Prostate gland (tissue), 2 donors: ENCODE results near the gene MTFMT. TPM values are rescaled to one million over a fixed set of nuclear protein-coding genes. Genes with fewer than 3 reads are reported as not detected.

ENCODE experiments used
- DNase-seq: peaks from one replicate; pipeline ENCODE4 v3.0.0-alpha.2; 2019; ENCODE audit warnings: low spot score
- H3K27ac ChIP-seq, 2 donors: fragments of 200-600 bp; sonication (generic); 2 replicates each; pipeline ENCODE4 v1.5.1; 2017 to 2019
- H3K27me3 ChIP-seq: fragments of 200-600 bp; sonication (generic); replicated peaks from 2 replicates; pipeline ENCODE4 v1.5.1; 2019; ENCODE audit not compliant: insufficient read depth
- H3K36me3 ChIP-seq, 2 donors: fragments of 200-600 bp; sonication (generic); 1 replicate in 1 of 2; 2 replicates in 1 of 2; pipeline versions ENCODE4 v1.5.1 to v1.8.1; 2017 to 2019
- H3K4me1 ChIP-seq: fragments of 200-600 bp; sonication (generic); replicated peaks from 2 replicates; pipeline ENCODE4 v1.5.1; 2019
- H3K4me3 ChIP-seq, 2 donors: fragments of 200-600 bp; sonication (generic); 2 replicates each; pipeline ENCODE4 v1.5.1; 2017 to 2019
- H3K9me3 ChIP-seq: fragments of 200-600 bp; sonication (generic); 2 replicates; pipeline ENCODE4 v1.5.1; 2017
- CTCF ChIP-seq, 4 experiments: fragments of 200-600 bp in 2 of 4; fragments of 450-650 bp in 2 of 4; sonication (generic) in 2 of 4; IDR thresholded peaks; 1 replicate in 3 of 4; 2 replicates in 1 of 4; pipeline ENCODE4 v1.5.1; 2016 to 2019; ENCODE audit warnings: antibody characterized with exemption in 4 of 4, mild to moderate bottlenecking in 2 of 4, moderate library complexity in 2 of 4
- POLR2A ChIP-seq: fragments of 450-650 bp; IDR thresholded peaks from one replicate; pipeline ENCODE4 v1.6.1; 2016; ENCODE audit warnings: antibody characterized with exemption, mild to moderate bottlenecking
- POLR2AphosphoS5 ChIP-seq: sonication (generic); formaldehyde crosslinking; IDR thresholded peaks from one replicate; pipeline ENCODE4 v1.6.1; 2017; ENCODE audit warnings: antibody characterized with exemption
- WGBS: methylation state at CpG from one replicate; pipeline ENCODE4 v1.1.5; 2018; 5-methylcytosine and 5-hydroxymethylcytosine counted together
- intact Hi-C: fragments of 100-400 bp; cut with DNase I; formaldehyde crosslinking; loops from one replicate; pipeline ENCODE4 v1.14.2; 2022
- total RNA-seq, 2 donors: library from RNA; depleted of rRNA; stranded (reverse); fragments of >200 nt; gene quantifications; one replicate each; pipeline ENCODE4 v1.1.0, GENCODE V29; 2016

Gene MTFMT
- total RNA-seq, 2 donors from 2014 or later = 31.0 to 37.9 TPM

- H3K27me3 ChIP-seq = no peaks in the 10 kb centered on the region
- H3K27ac ChIP-seq = no peak overlapping the region
- 71% methylated on average over 15 of the region's 16 CpGs for WGBS
- intact Hi-C loops = no loop called here
- no peaks in the 10 kb centered on the region for H3K4me1 ChIP-seq
- no peaks in the 10 kb centered on the region for H3K36me3 ChIP-seq
- H3K9me3 ChIP-seq = no peaks in the 10 kb centered on the region
- H3K4me3 ChIP-seq = no peak overlapping the region
- TF ChIP-seq POLR2AphosphoS5 (no peak), CTCF (IDR thresholded peaks at IDR 0.05) (no peak), POLR2A (no peak)
- DNase-seq = no peak
Observed at GRCh38 chr15:65058394-65059368, 29.2 kb upstream of the MTFMT start.

GRCh38 chr15:65057549-65057940, 28.1 kb upstream of the MTFMT start:
- H3K36me3 ChIP-seq = no peaks in the 10 kb centered on the region
- H3K9me3 ChIP-seq = no peaks in the 10 kb centered on the region
- no peak overlapping the region for H3K4me3 ChIP-seq
- H3K27me3 ChIP-seq = no peaks in the 10 kb centered on the region
- 80% methylated on average over 8 of the region's 8 CpGs for WGBS
- intact Hi-C loops = no loop called here
- no peak for DNase-seq
- H3K27ac ChIP-seq = no peak overlapping the region
- TF ChIP-seq CTCF (IDR thresholded peaks at IDR 0.05) (no peak), POLR2AphosphoS5 (no peak), POLR2A (no peak)
- H3K4me1 ChIP-seq = no peaks in the 10 kb centered on the region

- no peak for DNase-seq
- intact Hi-C loops = no loop called here
- no peaks in the 10 kb centered on the region for H3K27me3 ChIP-seq
- no peak for TF ChIP-seq POLR2A
- no peak for TF ChIP-seq POLR2AphosphoS5
- TF ChIP-seq CTCF (IDR thresholded peaks at IDR 0.05) = no peak
- no peaks in the 10 kb centered on the region for H3K9me3 ChIP-seq
- no peak overlapping the region for H3K4me3 ChIP-seq
- H3K27ac ChIP-seq = no peak overlapping the region
- 70% methylated on average over 8 of the region's 8 CpGs for WGBS
- no peaks in the 10 kb centered on the region for H3K36me3 ChIP-seq
- H3K4me1 ChIP-seq = no peaks in the 10 kb centered on the region
Observed at GRCh38 chr15:65056868-65057548, 27.6 kb upstream of the MTFMT start.

GRCh38 chr15:65056106-65056505, 26.7 kb upstream of the MTFMT start:
- no peaks in the 10 kb centered on the region for H3K36me3 ChIP-seq
- no peaks in the 10 kb centered on the region for H3K4me1 ChIP-seq
- TF ChIP-seq POLR2A = no peak
- TF ChIP-seq POLR2AphosphoS5 = no peak
- no peak for TF ChIP-seq CTCF (IDR thresholded peaks at IDR 0.05)
- no peaks in the 10 kb centered on the region for H3K9me3 ChIP-seq
- no peaks in the 10 kb centered on the region for H3K27me3 ChIP-seq
- no peak for DNase-seq
- no peak overlapping the region for H3K4me3 ChIP-seq
- H3K27ac ChIP-seq = peak overlapping the region in 1 of 2 donors; percentile 15
- intact Hi-C loops = no loop called here
- WGBS = 81% methylated on average over 9 of the region's 9 CpGs
